ENCODE measurements around the gene BABAM2.

BABAM2 gene

GRCh38 chr2:28271919-28272250 is 381.4 kb downstream of the BABAM2 start:
- no peak for ATAC-seq (ENCODE audit: insufficient read depth, low read depth)
- H3K9ac ChIP-seq (ENCODE audit: low read depth, low read length) = no peak overlapping the region
- no peak overlapping the region for H3K27ac ChIP-seq (ENCODE audit: low read length)
- no peak for TF ChIP-seq EZH2 (IDR thresholded peaks at IDR 0.05; ENCODE audit: borderline replicate concordance, low read depth, low read length, severe bottlenecking)
- no peak for TF ChIP-seq CTCF (IDR thresholded peaks at IDR 0.05; ENCODE audit: borderline replicate concordance, extremely low read depth, low read length, poor library complexity, severe bottlenecking)
- no peaks in the 10 kb centered on the region for H3K4me1 ChIP-seq (ENCODE audit: insufficient read depth, low read length)
- H3K4me3 ChIP-seq (ENCODE audit: low read depth in 1 of 2, low read length in 2 of 2) = no peak overlapping the region
- no peak overlapping the region for H3K4me2 ChIP-seq (ENCODE audit: insufficient read depth, low read length)
- H4K20me1 ChIP-seq (ENCODE audit: insufficient read depth, low read length) = no peaks in the 10 kb centered on the region
- H3K79me2 ChIP-seq (ENCODE audit: insufficient read depth, low read length) = no peaks in the 10 kb centered on the region
- H2AFZ ChIP-seq (ENCODE audit: low read depth, low read length) = no peak overlapping the region
- DNase-seq = no peak
- H3K27me3 ChIP-seq (ENCODE audit: insufficient read depth, low read length, poor library complexity) = no peaks in the 10 kb centered on the region
- no peaks in the 10 kb centered on the region for H3K9me3 ChIP-seq (ENCODE audit: insufficient read depth, low read length, severe bottlenecking)
- no peaks in the 10 kb centered on the region for H3K36me3 ChIP-seq (ENCODE audit: insufficient read depth, low read length)

GRCh38 chr2:28273751-28274150 is 383.2 kb downstream of the BABAM2 start:
- no peak overlapping the region for H3K9ac ChIP-seq (ENCODE audit: low read depth, low read length)
- no peaks in the 10 kb centered on the region for H3K4me1 ChIP-seq (ENCODE audit: insufficient read depth, low read length)
- H3K4me3 ChIP-seq (ENCODE audit: low read depth in 1 of 2, low read length in 2 of 2) = no peak overlapping the region
- no peaks in the 10 kb centered on the region for H3K36me3 ChIP-seq (ENCODE audit: insufficient read depth, low read length)
- TF ChIP-seq EZH2 (IDR thresholded peaks at IDR 0.05; ENCODE audit: borderline replicate concordance, low read depth, low read length, severe bottlenecking) (no peak), CTCF (IDR thresholded peaks at IDR 0.05; ENCODE audit: borderline replicate concordance, extremely low read depth, low read length, poor library complexity, severe bottlenecking) (no peak)
- H2AFZ ChIP-seq (ENCODE audit: low read depth, low read length) = no peak overlapping the region
- H3K79me2 ChIP-seq (ENCODE audit: insufficient read depth, low read length) = no peaks in the 10 kb centered on the region
- H3K4me2 ChIP-seq (ENCODE audit: insufficient read depth, low read length) = no peak overlapping the region
- H3K9me3 ChIP-seq (ENCODE audit: insufficient read depth, low read length, severe bottlenecking) = no peaks in the 10 kb centered on the region
- H4K20me1 ChIP-seq (ENCODE audit: insufficient read depth, low read length) = no peaks in the 10 kb centered on the region
- DNase-seq (no peak), ATAC-seq (ENCODE audit: insufficient read depth, low read depth) (no peak)
- H3K27ac ChIP-seq (ENCODE audit: low read length) = no peak overlapping the region
- no peaks in the 10 kb centered on the region for H3K27me3 ChIP-seq (ENCODE audit: insufficient read depth, low read length, poor library complexity)

- H3K36me3 ChIP-seq (ENCODE audit: insufficient read depth, low read length) = no peaks in the 10 kb centered on the region
- H3K9me3 ChIP-seq (ENCODE audit: insufficient read depth, low read length, severe bottlenecking) = no peaks in the 10 kb centered on the region
- H3K4me3 ChIP-seq (ENCODE audit: low read depth in 1 of 2, low read length in 2 of 2) = no peak overlapping the region
- no peak overlapping the region for H2AFZ ChIP-seq (ENCODE audit: low read depth, low read length)
- DNase-seq (no peak), ATAC-seq (ENCODE audit: insufficient read depth, low read depth) (no peak)
- no peak overlapping the region for H3K4me2 ChIP-seq (ENCODE audit: insufficient read depth, low read length)
- H3K27me3 ChIP-seq (ENCODE audit: insufficient read depth, low read length, poor library complexity) = no peaks in the 10 kb centered on the region
- H3K4me1 ChIP-seq (ENCODE audit: insufficient read depth, low read length) = no peaks in the 10 kb centered on the region
- no peaks in the 10 kb centered on the region for H4K20me1 ChIP-seq (ENCODE audit: insufficient read depth, low read length)
- no peak overlapping the region for H3K9ac ChIP-seq (ENCODE audit: low read depth, low read length)
- TF ChIP-seq EZH2 (IDR thresholded peaks at IDR 0.05; ENCODE audit: borderline replicate concordance, low read depth, low read length, severe bottlenecking) (no peak), CTCF (IDR thresholded peaks at IDR 0.05; ENCODE audit: borderline replicate concordance, extremely low read depth, low read length, poor library complexity, severe bottlenecking) (no peak)
- no peak overlapping the region; the same call in 1 of the 2 replicates for H3K27ac ChIP-seq (ENCODE audit: low read length)
- no peaks in the 10 kb centered on the region for H3K79me2 ChIP-seq (ENCODE audit: insufficient read depth, low read length)
Observed at GRCh38 chr2:28274911-28275685, 384.6 kb downstream of the BABAM2 start.

Data from DND-41 (cell line).